CD14-positive monocyte (primary cell): ENCODE data around the gene ARFGEF3. TPM values are rescaled to one million over a fixed set of nuclear protein-coding genes. Genes with fewer than 3 reads are reported as not detected.

Source experiments
- DNase-seq, 3 donors: peaks; one replicate each; pipeline ENCODE4 v3.0.0-alpha.2; 2011 to 2022
- H2AFZ ChIP-seq: 2 replicates; pipeline ENCODE4 v1.6.0; 2012; ENCODE audit warnings: mild to moderate bottlenecking, low read depth, low read length, inconsistent platforms; ENCODE audit not compliant: insufficient read depth, poor library complexity, severe bottlenecking
- H3K27ac ChIP-seq, 2 donors: 1 replicate in 1 of 2; 2 replicates in 1 of 2; pipeline ENCODE4 v1.5.1; 2012 to 2013; ENCODE audit warnings: low read length in 2 of 2, control low read depth in 1 of 2, inconsistent platforms in 1 of 2, low read depth in 1 of 2, mild to moderate bottlenecking in 1 of 2
- H3K27me3 ChIP-seq, 2 donors: one replicate each; pipeline versions ENCODE4 v1.6.0 to v1.6.1; 2011 to 2013; ENCODE audit warnings: low read length in 2 of 2; ENCODE audit not compliant: control insufficient read depth in 2 of 2, insufficient read depth in 2 of 2
- H3K36me3 ChIP-seq, 2 donors: replicated peaks in 1 of 2; 1 replicate in 1 of 2; 2 replicates in 1 of 2; pipeline versions ENCODE4 v1.5.1 to v1.6.1; 2012 to 2013; ENCODE audit warnings: low read length in 2 of 2, control low read depth in 1 of 2, inconsistent platforms in 1 of 2, mild to moderate bottlenecking in 1 of 2; ENCODE audit not compliant: insufficient read depth in 2 of 2, control insufficient read depth in 1 of 2
- H3K4me1 ChIP-seq, 2 donors: 1 replicate in 1 of 2; 2 replicates in 1 of 2; pipeline versions ENCODE4 v1.5.1 to v1.6.1; 2012 to 2013; ENCODE audit warnings: low read length in 2 of 2, control low read depth in 1 of 2, inconsistent platforms in 1 of 2, mild to moderate bottlenecking in 1 of 2, moderate library complexity in 1 of 2; ENCODE audit not compliant: insufficient read depth in 2 of 2, control insufficient read depth in 1 of 2
- H3K4me2 ChIP-seq: replicated peaks from 2 replicates; pipeline ENCODE3; 2012; ENCODE audit warnings: low read length, moderate library complexity, mild to moderate bottlenecking; ENCODE audit not compliant: poor library complexity, severe bottlenecking; ENCODE audit errors: extremely low read depth
- H3K4me3 ChIP-seq, 3 experiments: fragments of 200-600 bp in 1 of 3; sonication (generic) in 1 of 3; replicated peaks in 1 of 3; 1 replicate in 2 of 3; 2 replicates in 1 of 3; pipeline ENCODE4 v1.5.1; 2011 to 2013; ENCODE audit warnings: low read length in 3 of 3, mild to moderate bottlenecking in 3 of 3, control low read depth in 2 of 3, low read depth in 2 of 3, inconsistent platforms in 1 of 3, moderate library complexity in 1 of 3
- H3K79me2 ChIP-seq: 2 replicates; pipeline ENCODE4 v1.6.0; 2012; ENCODE audit warnings: mild to moderate bottlenecking, control low read depth, inconsistent platforms, low read length, moderate library complexity; ENCODE audit not compliant: insufficient read depth
- H3K9ac ChIP-seq: 2 replicates; pipeline ENCODE4 v1.6.0; 2017; ENCODE audit warnings: low read length, mild to moderate bottlenecking; ENCODE audit not compliant: insufficient read depth, poor library complexity, severe bottlenecking
- H3K9me3 ChIP-seq, 2 donors: replicated peaks in 1 of 2; 1 replicate in 1 of 2; 2 replicates in 1 of 2; pipeline versions ENCODE4 v1.5.1 to v1.6.1; 2012 to 2013; ENCODE audit warnings: low read length in 2 of 2, control low read depth in 1 of 2; ENCODE audit not compliant: control insufficient read depth in 1 of 2, insufficient read depth in 1 of 2
- H4K20me1 ChIP-seq: 2 replicates; pipeline ENCODE4 v1.6.0; 2012; ENCODE audit warnings: mild to moderate bottlenecking, low read length, control low read depth, moderate library complexity; ENCODE audit not compliant: insufficient read depth
- H3K27ac Mint-ChIP-seq, 7 donors: one replicate each; pipeline ENCODE4 v1.8.0; 2020; ENCODE audit warnings: mild to moderate bottlenecking in 7 of 7, mixed read lengths in 7 of 7, moderate library complexity in 6 of 7, inconsistent platforms in 2 of 7
- H3K27me3 Mint-ChIP-seq, 3 donors: one replicate each; pipeline ENCODE4 v1.8.0; 2021 to 2022; ENCODE audit warnings: low read depth in 3 of 3, mild to moderate bottlenecking in 3 of 3, mixed read lengths in 3 of 3, moderate library complexity in 3 of 3, inconsistent platforms in 1 of 3
- H3K36me3 Mint-ChIP-seq, 2 donors: one replicate each; pipeline ENCODE4 v1.8.0; 2020; ENCODE audit warnings: mixed read lengths in 2 of 2, inconsistent platforms in 1 of 2, mild to moderate bottlenecking in 1 of 2
- H3K4me1 Mint-ChIP-seq: one replicate; pipeline ENCODE4 v1.8.0; 2020; ENCODE audit warnings: mild to moderate bottlenecking, mixed read lengths
- H3K4me3 Mint-ChIP-seq, 2 donors: one replicate each; pipeline ENCODE4 v1.8.0; 2020; ENCODE audit warnings: mild to moderate bottlenecking in 2 of 2, mixed read lengths in 2 of 2, moderate library complexity in 1 of 2
- H3K9me3 Mint-ChIP-seq, 7 donors: one replicate each; pipeline ENCODE4 v1.8.0; 2020 to 2022; ENCODE audit warnings: mixed read lengths in 7 of 7, mild to moderate bottlenecking in 6 of 7, moderate library complexity in 6 of 7, inconsistent platforms in 2 of 7
- WGBS: methylation state at CpG from one replicate; pipeline ENCODE4 v1.1.5; 2013; ENCODE audit warnings: missing lambda C conversion rate; ENCODE audit not compliant: insufficient coverage; 5-methylcytosine and 5-hydroxymethylcytosine counted together
- intact Hi-C, 2 donors: fragments of 100-400 bp; cut with micrococcal nuclease; formaldehyde crosslinking; loops; one replicate each; pipeline versions ENCODE4 v1.15.0 to v1.15.1; 2023
- polyA plus RNA-seq, 3 donors: library from polyadenylated mRNA; depleted of rRNA in 1 of 3; unstranded in 2 of 3; stranded (reverse) in 1 of 3; fragments of 300-500 nt in 2 of 3; fragments of >200 nt in 1 of 3; fragmentation: Illumina TruSeq in 2 of 3; gene quantifications; 1 replicate in 2 of 3; 2 replicates in 1 of 3; pipeline ENCODE4 v1.2.3, GENCODE V29; 2012 to 2021
- TF ChIP-seq, protein P1 (sequence below): fragments of 200-600 bp; IDR thresholded peaks from one replicate; pipeline ENCODE4 v1.8.0; 2022; ENCODE audit warnings: antibody characterized with exemption, mild to moderate bottlenecking

ARFGEF3 gene
- polyA plus RNA-seq, 3 donors = not detected

- H3K27ac Mint-ChIP-seq = no peak overlapping the region
- 44% methylated on average over 3 of the region's 8 CpGs for whole genome bisulfite sequencing
Observed at GRCh38 chr6:138272533-138273315, 111.0 kb downstream of the ARFGEF3 start.

GRCh38 chr6:138275976-138276375 lies 114.2 kb downstream of the ARFGEF3 start:
- Histone ChIP-seq H3K9ac (no peak overlapping the region), H3K27ac (no peak overlapping the region), H2AFZ (no peak overlapping the region), H4K20me1 (no peaks in the 10 kb centered on the region), H3K79me2 (no peaks in the 10 kb centered on the region), H3K4me2 (no peak overlapping the region), H3K36me3 (no peaks in the 10 kb centered on the region), H3K27me3 (no peaks in the 10 kb centered on the region), H3K4me1 (no peaks in the 10 kb centered on the region), H3K4me3 (no peak overlapping the region), H3K9me3 (no peaks in the 10 kb centered on the region)
- intact Hi-C loops = no loop called here
- Mint-ChIP-seq H3K27me3 (peaks cover 0 to 3% (median 0%) of the 10 kb centered on the region in 3 donors), H3K4me1 (no peaks in the 10 kb centered on the region), H3K4me3 (no peak overlapping the region), H3K27ac (no peak overlapping the region), H3K9me3 (no peaks in the 10 kb centered on the region), H3K36me3 (no peaks in the 10 kb centered on the region)
- WGBS = 100% methylated on average over 3 of the region's 3 CpGs
- no peak for DNase-seq
- TF ChIP-seq, protein P1, sequence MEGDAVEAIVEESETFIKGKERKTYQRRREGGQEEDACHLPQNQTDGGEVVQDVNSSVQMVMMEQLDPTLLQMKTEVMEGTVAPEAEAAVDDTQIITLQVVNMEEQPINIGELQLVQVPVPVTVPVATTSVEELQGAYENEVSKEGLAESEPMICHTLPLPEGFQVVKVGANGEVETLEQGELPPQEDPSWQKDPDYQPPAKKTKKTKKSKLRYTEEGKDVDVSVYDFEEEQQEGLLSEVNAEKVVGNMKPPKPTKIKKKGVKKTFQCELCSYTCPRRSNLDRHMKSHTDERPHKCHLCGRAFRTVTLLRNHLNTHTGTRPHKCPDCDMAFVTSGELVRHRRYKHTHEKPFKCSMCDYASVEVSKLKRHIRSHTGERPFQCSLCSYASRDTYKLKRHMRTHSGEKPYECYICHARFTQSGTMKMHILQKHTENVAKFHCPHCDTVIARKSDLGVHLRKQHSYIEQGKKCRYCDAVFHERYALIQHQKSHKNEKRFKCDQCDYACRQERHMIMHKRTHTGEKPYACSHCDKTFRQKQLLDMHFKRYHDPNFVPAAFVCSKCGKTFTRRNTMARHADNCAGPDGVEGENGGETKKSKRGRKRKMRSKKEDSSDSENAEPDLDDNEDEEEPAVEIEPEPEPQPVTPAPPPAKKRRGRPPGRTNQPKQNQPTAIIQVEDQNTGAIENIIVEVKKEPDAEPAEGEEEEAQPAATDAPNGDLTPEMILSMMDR = no peak

More at GRCh38 chr6:138272533-138273315, 111.0 kb downstream of the ARFGEF3 start:
- Histone ChIP-seq H3K4me3 (no peak overlapping the region), H3K79me2 (no peaks in the 10 kb centered on the region), H4K20me1 (no peaks in the 10 kb centered on the region), H3K27ac (no peak overlapping the region), H3K27me3 (no peaks in the 10 kb centered on the region), H3K4me2 (no peak overlapping the region), H3K36me3 (no peaks in the 10 kb centered on the region), H3K4me1 (no peaks in the 10 kb centered on the region), H3K9ac (no peak overlapping the region), H2AFZ (no peak overlapping the region), H3K9me3 (no peaks in the 10 kb centered on the region)
- TF ChIP-seq, protein P1 = no peak
- H3K9me3 Mint-ChIP-seq = peaks cover 0 to 1% (median 0%) of the 10 kb centered on the region in 7 donors
- H3K27me3 Mint-ChIP-seq = peaks cover 0 to 5% (median 2%) of the 10 kb centered on the region in 3 donors
- H3K4me3 Mint-ChIP-seq = no peak overlapping the region
- intact Hi-C loops = no loop called here
- no peaks in the 10 kb centered on the region for H3K36me3 Mint-ChIP-seq
- no peak for DNase-seq
- H3K4me1 Mint-ChIP-seq = no peaks in the 10 kb centered on the region
